Heart left ventricle (tissue), 13 donors: ENCODE results near the gene DCDC1.

Experiments
- POLR2A ChIP-seq, 2 donors: fragments of 450-650 bp; IDR thresholded peaks; one replicate each; pipeline ENCODE4 v1.6.1; 2017; ENCODE audit warnings: antibody characterized with exemption in 2 of 2, mild to moderate bottlenecking in 2 of 2, moderate library complexity in 2 of 2
- TF ChIP-seq, protein P1 (sequence below), 12 donors: fragments of 200-600 bp; sonication (generic) in 4 of 12; IDR thresholded peaks; one replicate each; pipeline versions ENCODE4 v1.5.0 to v1.8.0; 2018 to 2022; ENCODE audit warnings: antibody characterized with exemption in 12 of 12, mild to moderate bottlenecking in 5 of 12
- donor health status: ischemic (EF 13 %, LVEDD 7.1; RV severe dilation, severe dysfunction).
- donor health status: DM: no; HTN: yes; CAD: no.
- donor health status: DM: no; HTN: no; CAD: no.
- donor health status: ischemic (EF 25% LVEDD 6.9; RV normal size, moderate dysfunction).
- donor health status: ischemic (EF 25% LVEDD 5.7; RV mildly dilated, moderate dysfunction).
- donor health status: ischemic (EF 35%, LVEDD 5.7; RV mildly dilated, moderate dysfunction).
- donor health status: nonischemic (EF 11% LVEDD 7.7; RV severe dilation, severe dysfunction).
- donor health status: DM: yes; HTN: yes; CAD: no.
- donor health status: PGD.
- donor health status: ischemic (EF 29% LVEDD 5.4; RV normal size, mild dysfunction).
- donor health status: nonischemic (EF 23%, LVEDD 6.1; RV moderate dilation, normal function).

DNA sequence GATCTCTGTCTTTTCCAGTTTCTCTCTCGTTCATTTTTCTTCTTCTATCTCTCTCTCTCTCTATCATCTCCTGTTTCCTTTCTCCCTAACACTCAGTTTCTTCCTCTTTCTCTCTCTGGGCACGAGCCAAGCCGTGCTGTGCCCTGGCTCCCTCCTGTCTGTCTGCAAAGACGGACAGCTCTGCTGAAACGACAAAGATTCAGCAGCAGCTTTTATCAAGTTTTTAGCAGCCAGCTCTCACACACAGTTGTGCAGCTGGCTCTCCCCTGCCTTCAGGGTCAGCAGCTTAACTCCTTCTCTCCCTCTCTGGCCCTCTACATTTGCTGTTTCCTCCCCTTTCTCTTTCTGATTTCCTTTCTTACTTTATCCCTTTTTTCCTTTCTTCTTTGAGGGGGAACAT is 431.4 kb downstream of the DCDC1 start:
- TF ChIP-seq, protein P1, sequence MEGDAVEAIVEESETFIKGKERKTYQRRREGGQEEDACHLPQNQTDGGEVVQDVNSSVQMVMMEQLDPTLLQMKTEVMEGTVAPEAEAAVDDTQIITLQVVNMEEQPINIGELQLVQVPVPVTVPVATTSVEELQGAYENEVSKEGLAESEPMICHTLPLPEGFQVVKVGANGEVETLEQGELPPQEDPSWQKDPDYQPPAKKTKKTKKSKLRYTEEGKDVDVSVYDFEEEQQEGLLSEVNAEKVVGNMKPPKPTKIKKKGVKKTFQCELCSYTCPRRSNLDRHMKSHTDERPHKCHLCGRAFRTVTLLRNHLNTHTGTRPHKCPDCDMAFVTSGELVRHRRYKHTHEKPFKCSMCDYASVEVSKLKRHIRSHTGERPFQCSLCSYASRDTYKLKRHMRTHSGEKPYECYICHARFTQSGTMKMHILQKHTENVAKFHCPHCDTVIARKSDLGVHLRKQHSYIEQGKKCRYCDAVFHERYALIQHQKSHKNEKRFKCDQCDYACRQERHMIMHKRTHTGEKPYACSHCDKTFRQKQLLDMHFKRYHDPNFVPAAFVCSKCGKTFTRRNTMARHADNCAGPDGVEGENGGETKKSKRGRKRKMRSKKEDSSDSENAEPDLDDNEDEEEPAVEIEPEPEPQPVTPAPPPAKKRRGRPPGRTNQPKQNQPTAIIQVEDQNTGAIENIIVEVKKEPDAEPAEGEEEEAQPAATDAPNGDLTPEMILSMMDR (IDR thresholded peaks at IDR 0.05), result no peak
- TF ChIP-seq POLR2A (IDR thresholded peaks at IDR 0.05), result no peak
